A549 (cell line): ENCODE measurements around the gene HGS.

Experiments used
- ELK1 ChIP-seq: fragments of 150-350 bp; IDR thresholded peaks from 2 replicates; pipeline ENCODE4 v1.6.1; 2014; ENCODE audit warnings: low read depth, mild to moderate bottlenecking, low read length
- POLR2A ChIP-seq: IDR thresholded peaks from 2 replicates; pipeline ENCODE4 v1.6.1; 2012; ENCODE audit warnings: mild to moderate bottlenecking, low read length
- TFCP2L1 ChIP-seq: fragments of 250-450 bp; sonication (Bioruptor Pico); IDR thresholded peaks from 2 replicates; pipeline ENCODE4 v1.5.0; 2021; ENCODE audit warnings: mild to moderate bottlenecking

GRCh38 chr17:81660441-81660840 is 23.4 kb upstream of the HGS start:
- no peak for TF ChIP-seq POLR2A
- TF ChIP-seq ELK1: no peak
- no peak for TF ChIP-seq TFCP2L1 (CRISPR knock-in tag)
